ENCODE results near the gene ITGB1BP1. TPM values are rescaled to one million over a fixed set of nuclear protein-coding genes. Genes with fewer than 3 reads are reported as not detected.

ITGB1BP1 gene
- total RNA-seq, 1 experiment from 2014 or later: 32.7 TPM

DNA sequence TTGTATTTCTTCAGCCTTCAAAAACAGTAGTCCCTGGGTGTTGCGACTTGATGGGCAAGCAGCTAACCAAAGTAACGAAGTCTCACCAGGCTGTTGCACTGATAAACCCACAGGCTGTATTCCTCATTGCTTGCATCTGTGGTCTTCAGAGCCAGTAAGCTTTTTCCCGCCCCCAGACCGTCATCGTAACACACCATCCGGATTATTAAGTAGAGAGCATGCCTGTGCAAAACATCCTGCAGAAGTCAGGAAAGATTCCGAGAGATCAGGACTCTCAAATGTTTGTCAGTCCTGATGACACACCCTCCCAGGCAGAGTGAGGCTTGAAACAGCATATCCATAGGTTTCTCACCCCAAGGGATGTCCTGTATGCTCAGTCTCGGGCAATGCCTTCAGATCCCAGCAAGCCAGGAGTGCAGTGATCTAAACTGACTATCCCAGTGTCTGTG lies 15.9 kb downstream of the ITGB1BP1 start (continued):
- TF ChIP-seq ZSCAN18 (CRISPR knock-in tag; IDR thresholded peaks at IDR 0.05): no peak
- no peak for TF ChIP-seq USF2 (CRISPR knock-in tag; IDR thresholded peaks at IDR 0.05)
- TF ChIP-seq AR (CRISPR knock-in tag; IDR thresholded peaks at IDR 0.05): no peak

- H3K27me3 Mint-ChIP-seq (ENCODE audit: low read depth): no peaks in the 10 kb centered on the region
- no peaks in the 10 kb centered on the region for H3K9me3 Mint-ChIP-seq
- peak overlapping the region; percentile 54; the same call in 1 of the 2 replicates for H3K27ac Mint-ChIP-seq
- ChIA-PET POLR2A (no interaction called here), CTCF (no interaction called here)
- no peak for DNase-seq (ENCODE audit: low spot score)
- H3K4me1 Mint-ChIP-seq: no peaks in the 10 kb centered on the region
- no peak overlapping the region for H3K4me3 Mint-ChIP-seq
- ATAC-seq: no peak
- H3K36me3 Mint-ChIP-seq: peaks cover 4% of the 10 kb centered on the region
- TF ChIP-seq HMGA2 (CRISPR knock-in tag; IDR thresholded peaks at IDR 0.05) (no peak), E2F1 (CRISPR knock-in tag; IDR thresholded peaks at IDR 0.05) (no peak), ESRRA (CRISPR knock-in tag; IDR thresholded peaks at IDR 0.05; ENCODE audit: borderline replicate concordance) (no peak), JUN (CRISPR knock-in tag; IDR thresholded peaks at IDR 0.05) (no peak), MAX (CRISPR knock-in tag; IDR thresholded peaks at IDR 0.05) (no peak), ATF1 (CRISPR knock-in tag; IDR thresholded peaks at IDR 0.05) (no peak), CDX4 (CRISPR knock-in tag; IDR thresholded peaks at IDR 0.05; ENCODE audit: borderline replicate concordance) (no peak)
- TF ChIP-seq, protein P1, sequence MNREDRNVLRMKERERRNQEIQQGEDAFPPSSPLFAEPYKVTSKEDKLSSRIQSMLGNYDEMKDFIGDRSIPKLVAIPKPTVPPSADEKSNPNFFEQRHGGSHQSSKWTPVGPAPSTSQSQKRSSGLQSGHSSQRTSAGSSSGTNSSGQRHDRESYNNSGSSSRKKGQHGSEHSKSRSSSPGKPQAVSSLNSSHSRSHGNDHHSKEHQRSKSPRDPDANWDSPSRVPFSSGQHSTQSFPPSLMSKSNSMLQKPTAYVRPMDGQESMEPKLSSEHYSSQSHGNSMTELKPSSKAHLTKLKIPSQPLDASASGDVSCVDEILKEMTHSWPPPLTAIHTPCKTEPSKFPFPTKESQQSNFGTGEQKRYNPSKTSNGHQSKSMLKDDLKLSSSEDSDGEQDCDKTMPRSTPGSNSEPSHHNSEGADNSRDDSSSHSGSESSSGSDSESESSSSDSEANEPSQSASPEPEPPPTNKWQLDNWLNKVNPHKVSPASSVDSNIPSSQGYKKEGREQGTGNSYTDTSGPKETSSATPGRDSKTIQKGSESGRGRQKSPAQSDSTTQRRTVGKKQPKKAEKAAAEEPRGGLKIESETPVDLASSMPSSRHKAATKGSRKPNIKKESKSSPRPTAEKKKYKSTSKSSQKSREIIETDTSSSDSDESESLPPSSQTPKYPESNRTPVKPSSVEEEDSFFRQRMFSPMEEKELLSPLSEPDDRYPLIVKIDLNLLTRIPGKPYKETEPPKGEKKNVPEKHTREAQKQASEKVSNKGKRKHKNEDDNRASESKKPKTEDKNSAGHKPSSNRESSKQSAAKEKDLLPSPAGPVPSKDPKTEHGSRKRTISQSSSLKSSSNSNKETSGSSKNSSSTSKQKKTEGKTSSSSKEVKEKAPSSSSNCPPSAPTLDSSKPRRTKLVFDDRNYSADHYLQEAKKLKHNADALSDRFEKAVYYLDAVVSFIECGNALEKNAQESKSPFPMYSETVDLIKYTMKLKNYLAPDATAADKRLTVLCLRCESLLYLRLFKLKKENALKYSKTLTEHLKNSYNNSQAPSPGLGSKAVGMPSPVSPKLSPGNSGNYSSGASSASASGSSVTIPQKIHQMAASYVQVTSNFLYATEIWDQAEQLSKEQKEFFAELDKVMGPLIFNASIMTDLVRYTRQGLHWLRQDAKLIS (CRISPR knock-in tag; IDR thresholded peaks at IDR 0.05; ENCODE audit: borderline replicate concordance): no peak
- TF ChIP-seq, protein P2, sequence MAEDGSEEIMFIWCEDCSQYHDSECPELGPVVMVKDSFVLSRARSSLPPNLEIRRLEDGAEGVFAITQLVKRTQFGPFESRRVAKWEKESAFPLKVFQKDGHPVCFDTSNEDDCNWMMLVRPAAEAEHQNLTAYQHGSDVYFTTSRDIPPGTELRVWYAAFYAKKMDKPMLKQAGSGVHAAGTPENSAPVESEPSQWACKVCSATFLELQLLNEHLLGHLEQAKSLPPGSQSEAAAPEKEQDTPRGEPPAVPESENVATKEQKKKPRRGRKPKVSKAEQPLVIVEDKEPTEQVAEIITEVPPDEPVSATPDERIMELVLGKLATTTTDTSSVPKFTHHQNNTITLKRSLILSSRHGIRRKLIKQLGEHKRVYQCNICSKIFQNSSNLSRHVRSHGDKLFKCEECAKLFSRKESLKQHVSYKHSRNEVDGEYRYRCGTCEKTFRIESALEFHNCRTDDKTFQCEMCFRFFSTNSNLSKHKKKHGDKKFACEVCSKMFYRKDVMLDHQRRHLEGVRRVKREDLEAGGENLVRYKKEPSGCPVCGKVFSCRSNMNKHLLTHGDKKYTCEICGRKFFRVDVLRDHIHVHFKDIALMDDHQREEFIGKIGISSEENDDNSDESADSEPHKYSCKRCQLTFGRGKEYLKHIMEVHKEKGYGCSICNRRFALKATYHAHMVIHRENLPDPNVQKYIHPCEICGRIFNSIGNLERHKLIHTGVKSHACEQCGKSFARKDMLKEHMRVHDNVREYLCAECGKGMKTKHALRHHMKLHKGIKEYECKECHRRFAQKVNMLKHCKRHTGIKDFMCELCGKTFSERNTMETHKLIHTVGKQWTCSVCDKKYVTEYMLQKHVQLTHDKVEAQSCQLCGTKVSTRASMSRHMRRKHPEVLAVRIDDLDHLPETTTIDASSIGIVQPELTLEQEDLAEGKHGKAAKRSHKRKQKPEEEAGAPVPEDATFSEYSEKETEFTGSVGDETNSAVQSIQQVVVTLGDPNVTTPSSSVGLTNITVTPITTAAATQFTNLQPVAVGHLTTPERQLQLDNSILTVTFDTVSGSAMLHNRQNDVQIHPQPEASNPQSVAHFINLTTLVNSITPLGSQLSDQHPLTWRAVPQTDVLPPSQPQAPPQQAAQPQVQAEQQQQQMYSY (CRISPR knock-in tag; IDR thresholded peaks at IDR 0.05): no peak
These were observed 16.6 kb downstream of the ITGB1BP1 start for GRCh38 chr2:9406529-9407362.
